OCI-LY7 (cell line): ENCODE results near the gene POLR2F.

Source experiments
- CTCF ChIP-seq: fragments of 200-600 bp; sonication (generic); conservative IDR thresholded peaks from 2 replicates; pipeline ENCODE4 v1.5.1; 2014; ENCODE audit warnings: mild to moderate bottlenecking, antibody characterized with exemption, low read length, moderate library complexity, mixed read lengths
- EZH2phosphoT487 ChIP-seq: fragments of 200-600 bp; sonication (generic); IDR thresholded peaks from 2 replicates; pipeline ENCODE4 v1.6.1; 2018; ENCODE audit warnings: low read depth, borderline replicate concordance, mild to moderate bottlenecking, mixed run types, antibody characterized with exemption, low read length, moderate library complexity, mixed read lengths

DNA sequence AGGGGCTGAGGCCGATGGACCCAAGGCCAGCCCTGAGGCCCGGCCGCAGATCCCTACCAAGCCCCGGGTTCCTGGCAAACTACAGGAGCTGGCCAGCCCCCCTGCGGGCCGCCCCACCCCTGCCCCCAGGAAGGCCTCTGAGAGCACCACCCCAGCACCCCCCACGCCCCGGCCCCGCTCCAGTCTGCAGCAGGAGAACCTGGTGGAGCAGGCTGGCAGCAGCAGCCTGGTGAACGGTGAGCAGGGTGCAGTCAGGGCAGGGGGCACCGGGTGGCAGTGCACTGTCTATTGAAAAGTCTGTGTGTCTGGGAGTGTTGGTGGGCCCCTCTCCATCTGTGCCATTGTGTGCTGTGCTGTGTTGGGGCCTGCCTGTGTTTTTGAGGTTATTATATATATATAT, 31.3 kb upstream of the POLR2F start:
- TF ChIP-seq CTCF, result no peak
- TF ChIP-seq EZH2phosphoT487, result no peak
